ENCODE data around the gene BLOC1S6. TPM values are rescaled to one million over a fixed set of nuclear protein-coding genes. Genes with fewer than 3 reads are reported as not detected.

Gene BLOC1S6
- total and polyA plus RNA-seq, 2 donors from 2014 or later: 14.8 to 35.0 TPM

- Histone ChIP-seq H3K27ac (ENCODE audit: low read depth in 2 of 2, low read length in 2 of 2) (peak overlapping the region; percentile 95 to 97), H3K9ac (ENCODE audit: low read length in 3 of 3) (peak overlapping the region; percentile 25 to 94 (median 90)), H3K36me3 (ENCODE audit: control insufficient read depth in 2 of 3, insufficient read depth in 3 of 3, low read length in 3 of 3) (no peaks in the 10 kb centered on the region), H3K27me3 (ENCODE audit: control insufficient read depth, insufficient read depth, low read length) (no peaks in the 10 kb centered on the region), H3K4me1 (ENCODE audit: control insufficient read depth in 2 of 3, insufficient read depth in 2 of 3, low read depth in 1 of 3, low read length in 3 of 3) (peaks cover 0 to 16% (median 8%) of the 10 kb centered on the region in 3 donors), H3K4me3 (ENCODE audit: low read length in 3 of 3) (peak overlapping the region; percentile 59 to 88 (median 74)), H3K9me3 (ENCODE audit: control insufficient read depth in 2 of 3, insufficient read depth in 1 of 3, low read length in 3 of 3) (no peaks in the 10 kb centered on the region)
- FAIRE-seq: no peak
- intact Hi-C loops (cut with DNase I): no loop called here
- DNase-seq: peak; percentile 59 to 91 (median 62)
- TF ChIP-seq CTCF (IDR thresholded peaks at IDR 0.05; ENCODE audit: borderline replicate concordance, extremely low read depth, insufficient read depth): peak; percentile 53
Measured at GRCh38 chr15:45635191-45635638, 48.0 kb downstream of the BLOC1S6 start.

- H3K4me3 ChIP-seq (ENCODE audit: low read length in 3 of 3): peak overlapping the region in 2 of 3 donors; percentile 74 to 88
- H3K27ac ChIP-seq (ENCODE audit: low read depth in 2 of 2, low read length in 2 of 2): peak overlapping the region; percentile 95 to 97
- intact Hi-C loops (cut with DNase I): no loop called here
- H3K9ac ChIP-seq (ENCODE audit: low read length in 3 of 3): peak overlapping the region in 2 of 3 donors; percentile 90 to 94
- H3K27me3 ChIP-seq (ENCODE audit: control insufficient read depth, insufficient read depth, low read length): no peaks in the 10 kb centered on the region
- no peak for TF ChIP-seq CTCF (IDR thresholded peaks at IDR 0.05; ENCODE audit: borderline replicate concordance, extremely low read depth, insufficient read depth)
- H3K9me3 ChIP-seq (ENCODE audit: control insufficient read depth in 2 of 3, insufficient read depth in 1 of 3, low read length in 3 of 3): no peaks in the 10 kb centered on the region
- DNase-seq (peak in 1 of 5 donors; percentile 31), FAIRE-seq (no peak)
- H3K36me3 ChIP-seq (ENCODE audit: control insufficient read depth in 2 of 3, insufficient read depth in 3 of 3, low read length in 3 of 3): no peaks in the 10 kb centered on the region
- peaks cover 0 to 16% (median 10%) of the 10 kb centered on the region in 3 donors for H3K4me1 ChIP-seq (ENCODE audit: control insufficient read depth in 2 of 3, insufficient read depth in 2 of 3, low read depth in 1 of 3, low read length in 3 of 3)
Measured at GRCh38 chr15:45635763-45636292, 48.6 kb downstream of the BLOC1S6 start.

GRCh38 chr15:45637141-45637540, 50.0 kb downstream of the BLOC1S6 start:
- Histone ChIP-seq H3K27me3 (ENCODE audit: control insufficient read depth, insufficient read depth, low read length) (no peaks in the 10 kb centered on the region), H3K4me3 (ENCODE audit: low read length in 3 of 3) (peak overlapping the region in 2 of 3 donors; percentile 20 to 61), H3K9ac (ENCODE audit: low read length in 3 of 3) (peak overlapping the region in 1 of 3 donors; percentile 63), H3K4me1 (ENCODE audit: control insufficient read depth in 2 of 3, insufficient read depth in 2 of 3, low read depth in 1 of 3, low read length in 3 of 3) (peaks cover 0 to 26% (median 19%) of the 10 kb centered on the region in 3 donors), H3K36me3 (ENCODE audit: control insufficient read depth in 2 of 3, insufficient read depth in 3 of 3, low read length in 3 of 3) (no peaks in the 10 kb centered on the region), H3K9me3 (ENCODE audit: control insufficient read depth in 2 of 3, insufficient read depth in 1 of 3, low read length in 3 of 3) (no peaks in the 10 kb centered on the region), H3K27ac (ENCODE audit: low read depth in 2 of 2, low read length in 2 of 2) (peak overlapping the region; percentile 89)
- TF ChIP-seq CTCF (IDR thresholded peaks at IDR 0.05; ENCODE audit: borderline replicate concordance, extremely low read depth, insufficient read depth): no peak
- FAIRE-seq (no peak), DNase-seq (peak in 1 of 5 donors; percentile 7)
- intact Hi-C loops (cut with DNase I): no loop called here

All from kidney (tissue), 14 donors.